WTC11 (cell line): ENCODE measurements around the gene PKD2L1. TPM values are rescaled to one million over a fixed set of nuclear protein-coding genes. Genes with fewer than 3 reads are reported as not detected.

Experiments used
- ATAC-seq: fragments of 200-7000 bp; cut with Tn5 transposase; 2 replicates; pipeline ENCODE4 v1.10.0; 2021; ENCODE audit warnings: mild to moderate bottlenecking, moderate library complexity
- CTCF ChIA-PET: fragments of 300-600 bp; sonication (Branson Sonifier 250); formaldehyde crosslinking; loops from one replicate; lab custom pipeline; 2021; ENCODE audit warnings: antibody characterized with exemption; lab: Charles Lee
- POLR2A ChIA-PET: fragments of 350-600 bp; sonication (Branson Sonifier 250); formaldehyde crosslinking; loops from one replicate; lab custom pipeline; 2021; ENCODE audit warnings: antibody characterized with exemption; lab: Charles Lee
- DNase-seq: peaks from one replicate; pipeline ENCODE4 v3.0.0; 2021; ENCODE audit warnings: low spot score
- H3K27ac Mint-ChIP-seq: 2 replicates; pipeline ENCODE4 v1.8.0; 2021; ENCODE audit warnings: mixed read lengths
- H3K27me3 Mint-ChIP-seq: 2 replicates; pipeline ENCODE4 v1.8.0; 2021; ENCODE audit warnings: low read depth, mild to moderate bottlenecking, moderate library complexity, mixed read lengths
- H3K36me3 Mint-ChIP-seq: 2 replicates; pipeline ENCODE4 v1.8.0; 2021; ENCODE audit warnings: mixed read lengths
- H3K4me1 Mint-ChIP-seq: 2 replicates; pipeline ENCODE4 v1.8.0; 2022; ENCODE audit warnings: mixed read lengths
- H3K4me3 Mint-ChIP-seq: 2 replicates; pipeline ENCODE4 v1.8.0; 2021; ENCODE audit warnings: mild to moderate bottlenecking, moderate library complexity, mixed read lengths
- H3K9me3 Mint-ChIP-seq: 2 replicates; pipeline ENCODE4 v1.8.0; 2021; ENCODE audit warnings: mixed read lengths
- ARID4B ChIP-seq: sonication (generic); formaldehyde crosslinking; IDR thresholded peaks from 2 replicates; pipeline ENCODE4 v1.8.0; 2023; ENCODE audit warnings: missing genetic modification reagents, mild to moderate bottlenecking, borderline replicate concordance
- EMX1 ChIP-seq: fragments of 250-450 bp; sonication (Bioruptor Pico); IDR thresholded peaks from 2 replicates; pipeline ENCODE4 v1.8.0; 2021; ENCODE audit warnings: mild to moderate bottlenecking
- ERG ChIP-seq: fragments of 250-450 bp; sonication (Bioruptor Pico); IDR thresholded peaks from 2 replicates; pipeline ENCODE4 v1.8.0; 2021; ENCODE audit warnings: mild to moderate bottlenecking
- ESRRA ChIP-seq: sonication (generic); formaldehyde crosslinking; IDR thresholded peaks from 2 replicates; pipeline ENCODE4 v1.8.1; 2022; ENCODE audit warnings: mild to moderate bottlenecking, missing genetic modification reagents, borderline replicate concordance
- ETV6 ChIP-seq: sonication (generic); formaldehyde crosslinking; IDR thresholded peaks from 2 replicates; pipeline ENCODE4 v1.8.1; 2022; ENCODE audit warnings: mild to moderate bottlenecking, missing genetic modification reagents
- FOXP4 ChIP-seq: sonication (generic); formaldehyde crosslinking; IDR thresholded peaks from 2 replicates; pipeline ENCODE4 v1.8.0; 2022; ENCODE audit warnings: mild to moderate bottlenecking, missing genetic modification reagents
- IRF2 ChIP-seq: sonication (generic); formaldehyde crosslinking; IDR thresholded peaks from 2 replicates; pipeline ENCODE4 v1.8.0; 2022; ENCODE audit warnings: low read depth, missing genetic modification reagents, borderline replicate concordance
- MYBL2 ChIP-seq: sonication (generic); formaldehyde crosslinking; IDR thresholded peaks from 2 replicates; pipeline ENCODE4 v1.8.1; 2023; ENCODE audit warnings: mild to moderate bottlenecking, moderate library complexity, missing genetic modification reagents
- NFATC4 ChIP-seq: fragments of 250-450 bp; sonication (Bioruptor Pico); IDR thresholded peaks from 2 replicates; pipeline ENCODE4 v1.9.0; 2021; ENCODE audit warnings: mild to moderate bottlenecking
- NR3C1 ChIP-seq: sonication (generic); formaldehyde crosslinking; conservative IDR thresholded peaks from 2 replicates; pipeline ENCODE4 v1.8.1; 2023; ENCODE audit warnings: low read depth, mild to moderate bottlenecking, missing genetic modification reagents
- PRRX2 ChIP-seq: fragments of 250-450 bp; sonication (Bioruptor Pico); IDR thresholded peaks from 2 replicates; pipeline ENCODE4 v1.8.0; 2021; ENCODE audit warnings: mild to moderate bottlenecking
- USF2 ChIP-seq: sonication (generic); formaldehyde crosslinking; IDR thresholded peaks from 2 replicates; pipeline ENCODE4 v1.8.1; 2023; ENCODE audit warnings: mild to moderate bottlenecking, missing genetic modification reagents, moderate library complexity
- ZNF317 ChIP-seq: sonication (generic); formaldehyde crosslinking; IDR thresholded peaks from 2 replicates; pipeline ENCODE4 v1.8.1; 2023; ENCODE audit warnings: low read depth, mild to moderate bottlenecking, moderate library complexity, missing genetic modification reagents, borderline replicate concordance
- ZNF416 ChIP-seq: fragments of 250-450 bp; sonication (Bioruptor Pico); IDR thresholded peaks from 2 replicates; pipeline ENCODE4 v1.9.0; 2021; ENCODE audit warnings: mild to moderate bottlenecking, inconsistent platforms
- ZSCAN18 ChIP-seq: fragments of 250-450 bp; sonication (Bioruptor Pico); IDR thresholded peaks from 2 replicates; pipeline ENCODE4 v2.1.2; 2022; ENCODE audit warnings: mild to moderate bottlenecking, moderate library complexity
- total RNA-seq: library from RNA; stranded (reverse); gene quantifications from 3 replicates; pipeline ENCODE4 v1.2.3, GENCODE V29; 2021
- TF ChIP-seq, protein P1 (sequence below): fragments of 250-450 bp; sonication (Bioruptor Pico); conservative IDR thresholded peaks from 2 replicates; pipeline ENCODE4 v1.9.0; 2021; ENCODE audit warnings: mild to moderate bottlenecking
- TF ChIP-seq, protein P2 (sequence below): fragments of 250-450 bp; sonication (Bioruptor Pico); IDR thresholded peaks from 2 replicates; pipeline ENCODE4 v1.9.0; 2021; ENCODE audit warnings: mild to moderate bottlenecking
- TF ChIP-seq, protein P3 (sequence below): sonication (generic); formaldehyde crosslinking; conservative IDR thresholded peaks from 2 replicates; pipeline ENCODE4 v1.8.1; 2022; ENCODE audit warnings: mild to moderate bottlenecking, missing genetic modification reagents

PKD2L1 gene
- total RNA-seq, 1 experiment from 2014 or later, result not detected

DNA sequence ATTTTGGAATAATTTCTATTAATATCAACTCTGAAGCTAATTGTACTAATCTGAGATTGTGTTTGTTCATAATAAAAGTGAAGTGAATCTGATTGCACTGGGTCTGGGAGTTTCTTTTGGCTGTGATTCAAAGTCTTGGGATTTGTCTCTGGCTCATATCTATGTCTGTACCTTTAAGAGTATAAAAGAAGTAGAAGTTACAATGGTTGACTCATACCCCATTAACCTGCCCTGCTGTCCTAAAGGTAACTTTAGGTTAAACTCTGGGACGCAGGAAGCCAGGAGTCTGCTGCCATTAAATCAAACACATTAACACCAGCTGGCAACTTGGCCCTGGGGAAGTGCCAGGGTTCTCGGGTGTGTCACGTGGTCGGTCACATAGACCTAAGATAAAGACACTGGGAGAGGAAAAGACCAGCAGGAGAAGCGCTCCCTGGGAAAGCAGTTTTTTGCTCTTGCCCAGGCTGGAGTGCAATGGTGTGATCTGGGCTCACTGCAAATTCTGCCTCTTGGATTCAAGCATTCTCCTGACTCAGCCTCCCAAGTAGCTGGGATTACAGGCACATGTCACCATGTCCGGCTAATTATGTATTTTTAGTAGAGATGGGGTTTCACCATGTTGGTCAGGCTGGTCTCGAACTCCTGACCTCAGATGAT, 34.8 kb upstream of the PKD2L1 start:
- DNase-seq, result no peak
- Mint-ChIP-seq H3K4me3 (no peak overlapping the region), H3K36me3 (peaks cover 34% of the 10 kb centered on the region), H3K9me3 (no peaks in the 10 kb centered on the region), H3K27ac (peak overlapping the region; percentile 22)
- CTCF ChIA-PET, result interaction anchor here (1.0 to 1.9 kb wide), 3 partner anchors 8 to 154 kb away, joined by 3 to 8 read pairs (median 3); no protein-coding TSS in a partner anchor
- ATAC-seq, result peak; percentile 78
- POLR2A ChIA-PET, result interaction anchor here (0.6 kb wide), 1 partner anchor 31 kb away, joined by 3 read pairs; no protein-coding TSS in a partner anchor
- TF ChIP-seq EMX1 (CRISPR knock-in tag) (peak; percentile 35; the same call in 1 of the 2 replicates), PRRX2 (CRISPR knock-in tag) (0 out of 2 replicates have a peak, but pooled peaks have one; percentile 74), IRF2 (no peak), ESRRA (no peak), ETV6 (CRISPR knock-in tag) (no peak), USF2 (CRISPR knock-in tag) (peak; percentile 82), ZNF416 (peak; percentile 33; the same call in 1 of the 2 replicates), ZSCAN18 (CRISPR knock-in tag) (no peak), NFATC4 (CRISPR knock-in tag) (peak; percentile 26; the same call in 1 of the 2 replicates), ERG (CRISPR knock-in tag) (0 out of 2 replicates have a peak, but pooled peaks have one; percentile 31)
- TF ChIP-seq, protein P1, sequence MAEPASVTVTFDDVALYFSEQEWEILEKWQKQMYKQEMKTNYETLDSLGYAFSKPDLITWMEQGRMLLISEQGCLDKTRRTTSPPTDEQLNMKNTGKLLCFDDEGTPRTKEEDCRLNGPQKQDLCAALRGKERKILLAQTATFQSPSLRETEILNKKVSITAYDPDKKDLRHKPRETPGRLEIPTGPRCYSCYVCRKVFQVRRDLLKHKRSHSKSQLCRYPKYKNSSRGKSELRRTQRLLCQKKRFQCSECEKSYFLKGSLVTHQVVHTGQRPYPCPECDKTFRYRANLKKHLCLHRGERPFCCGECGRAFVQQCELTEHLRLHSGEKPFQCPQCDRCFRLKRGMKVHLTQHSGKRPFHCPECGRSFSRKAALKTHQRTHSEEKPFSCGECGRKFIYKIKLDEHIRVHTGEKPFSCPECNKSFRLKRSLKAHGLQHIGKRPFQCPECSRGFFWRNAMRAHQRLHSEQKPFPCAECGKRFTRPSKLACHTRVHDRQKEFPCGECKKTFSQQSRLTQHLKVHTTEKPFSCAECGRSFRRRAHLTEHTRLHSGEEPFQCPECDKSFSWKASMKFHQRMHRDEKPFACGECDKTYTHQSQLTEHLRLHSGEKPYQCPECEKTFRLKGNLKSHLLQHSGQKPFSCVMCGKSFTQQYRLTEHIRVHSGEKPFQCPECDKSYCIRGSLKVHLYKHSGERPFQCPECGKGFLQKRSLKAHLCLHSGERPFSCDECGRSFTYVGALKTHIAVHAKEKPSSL, result no peak
- TF ChIP-seq, protein P2, sequence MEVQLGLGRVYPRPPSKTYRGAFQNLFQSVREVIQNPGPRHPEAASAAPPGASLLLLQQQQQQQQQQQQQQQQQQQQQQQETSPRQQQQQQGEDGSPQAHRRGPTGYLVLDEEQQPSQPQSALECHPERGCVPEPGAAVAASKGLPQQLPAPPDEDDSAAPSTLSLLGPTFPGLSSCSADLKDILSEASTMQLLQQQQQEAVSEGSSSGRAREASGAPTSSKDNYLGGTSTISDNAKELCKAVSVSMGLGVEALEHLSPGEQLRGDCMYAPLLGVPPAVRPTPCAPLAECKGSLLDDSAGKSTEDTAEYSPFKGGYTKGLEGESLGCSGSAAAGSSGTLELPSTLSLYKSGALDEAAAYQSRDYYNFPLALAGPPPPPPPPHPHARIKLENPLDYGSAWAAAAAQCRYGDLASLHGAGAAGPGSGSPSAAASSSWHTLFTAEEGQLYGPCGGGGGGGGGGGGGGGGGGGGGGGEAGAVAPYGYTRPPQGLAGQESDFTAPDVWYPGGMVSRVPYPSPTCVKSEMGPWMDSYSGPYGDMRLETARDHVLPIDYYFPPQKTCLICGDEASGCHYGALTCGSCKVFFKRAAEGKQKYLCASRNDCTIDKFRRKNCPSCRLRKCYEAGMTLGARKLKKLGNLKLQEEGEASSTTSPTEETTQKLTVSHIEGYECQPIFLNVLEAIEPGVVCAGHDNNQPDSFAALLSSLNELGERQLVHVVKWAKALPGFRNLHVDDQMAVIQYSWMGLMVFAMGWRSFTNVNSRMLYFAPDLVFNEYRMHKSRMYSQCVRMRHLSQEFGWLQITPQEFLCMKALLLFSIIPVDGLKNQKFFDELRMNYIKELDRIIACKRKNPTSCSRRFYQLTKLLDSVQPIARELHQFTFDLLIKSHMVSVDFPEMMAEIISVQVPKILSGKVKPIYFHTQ, result 0 out of 2 replicates have a peak, but pooled peaks have one; percentile 81
- TF ChIP-seq, protein P3, sequence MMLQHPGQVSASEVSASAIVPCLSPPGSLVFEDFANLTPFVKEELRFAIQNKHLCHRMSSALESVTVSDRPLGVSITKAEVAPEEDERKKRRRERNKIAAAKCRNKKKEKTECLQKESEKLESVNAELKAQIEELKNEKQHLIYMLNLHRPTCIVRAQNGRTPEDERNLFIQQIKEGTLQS (CRISPR knock-in tag), result no peak
- TF ChIP-seq, all 79 proteins: peak for 7
- Mint-ChIP-seq H3K27me3 (no peaks in the 10 kb centered on the region), H3K4me1 (peaks cover 21% of the 10 kb centered on the region)

GRCh38 chr10:100364175-100364574, 34.1 kb upstream of the PKD2L1 start:
- H3K27me3 Mint-ChIP-seq, result no peaks in the 10 kb centered on the region
- ChIA-PET POLR2A (interaction anchor here (0.5 to 1.2 kb wide), 3 partner anchors 9 to 30 kb away, joined by 3 to 7 read pairs (median 3); no protein-coding TSS in a partner anchor), CTCF (interaction anchor here (1.0 to 1.9 kb wide), 3 partner anchors 9 to 155 kb away, joined by 3 to 8 read pairs (median 3); no protein-coding TSS in a partner anchor)
- H3K27ac Mint-ChIP-seq, result peak overlapping the region; percentile 22
- H3K36me3 Mint-ChIP-seq, result peaks cover 41% of the 10 kb centered on the region
- peaks cover 28% of the 10 kb centered on the region for H3K4me1 Mint-ChIP-seq
- H3K9me3 Mint-ChIP-seq, result no peaks in the 10 kb centered on the region
- DNase-seq (no peak), ATAC-seq (no peak)
- no peak overlapping the region for H3K4me3 Mint-ChIP-seq
- TF ChIP-seq FOXP4 (CRISPR knock-in tag), result no peak
- TF ChIP-seq PRRX2 (CRISPR knock-in tag), result no peak
- TF ChIP-seq MYBL2, result no peak
- TF ChIP-seq ZNF317, result no peak
- TF ChIP-seq NR3C1 (CRISPR knock-in tag), result no peak
- TF ChIP-seq ARID4B (CRISPR knock-in tag), result no peak
- TF ChIP-seq ETV6 (CRISPR knock-in tag), result no peak
